ENCODE data around the gene BCOR. TPM values are rescaled to one million over a fixed set of nuclear protein-coding genes. Genes with fewer than 3 reads are reported as not detected.

The BCOR gene
- total and polyA plus RNA-seq, 9 of the 15 experiments (the other 6 are each of a cell fraction or from before 2014, with no cell fraction given): 27.5 to 113 (median 37.6) TPM

- no peak for TF ChIP-seq ZNF609 (CRISPR knock-in tag; IDR thresholded peaks at IDR 0.05; ENCODE audit: borderline replicate concordance)
- no peak for TF ChIP-seq PHF21A (IDR thresholded peaks at IDR 0.05; ENCODE audit: borderline replicate concordance, low read depth)
- no peak for TF ChIP-seq ZKSCAN3 (CRISPR knock-in tag; IDR thresholded peaks at IDR 0.05)
- TF ChIP-seq FUS (optimal IDR thresholded peaks at IDR 0.05; ENCODE audit: low read depth, low read length): no peak
- peak; percentile 55; the same call in 1 of the 2 replicates for TF ChIP-seq BHLHE40 (IDR thresholded peaks at IDR 0.05; ENCODE audit: low read length)
- TF ChIP-seq ARNT (IDR thresholded peaks at IDR 0.05): no peak
- no peak for TF ChIP-seq TAF9B (IDR thresholded peaks at IDR 0.05; ENCODE audit: partially characterized antibody)
- TF ChIP-seq JUN (IDR thresholded peaks at IDR 0.05; ENCODE audit: borderline replicate concordance, low read depth, low read length): no peak
- TF ChIP-seq JUN (CRISPR knock-in tag; IDR thresholded peaks at IDR 0.05; ENCODE audit: borderline replicate concordance): no peak
- TF ChIP-seq PYGO2 (tag; IDR thresholded peaks at IDR 0.05): no peak
- TF ChIP-seq ESRRB (CRISPR knock-in tag; IDR thresholded peaks at IDR 0.05; ENCODE audit: borderline replicate concordance): no peak
- peak; percentile 90 for TF ChIP-seq CCNT2 (IDR thresholded peaks at IDR 0.05; ENCODE audit: borderline replicate concordance, extremely low read depth, insufficient read length, low read depth, low read length)
- no peak for TF ChIP-seq E2F5 (CRISPR knock-in tag; IDR thresholded peaks at IDR 0.05)
- TF ChIP-seq ZNF24 (IDR thresholded peaks at IDR 0.05): no peak
- no peak for TF ChIP-seq KLF10 (CRISPR knock-in tag; IDR thresholded peaks at IDR 0.05)
- TF ChIP-seq ZNF586 (CRISPR knock-in tag; conservative IDR thresholded peaks at IDR 0.05): no peak
- no peak for TF ChIP-seq THRB (CRISPR knock-in tag; conservative IDR thresholded peaks at IDR 0.05)
- TF ChIP-seq THRAP3 (IDR thresholded peaks at IDR 0.05; ENCODE audit: borderline replicate concordance): no peak
- TF ChIP-seq ZBTB7A (IDR thresholded peaks at IDR 0.05; ENCODE audit: borderline replicate concordance, control insufficient read depth, low read depth, low read length): no peak
- peak; percentile 52; the same call in 1 of the 2 replicates for TF ChIP-seq PML (IDR thresholded peaks at IDR 0.05; ENCODE audit: low read length)
- no peak for TF ChIP-seq ZFP30 (CRISPR knock-in tag; IDR thresholded peaks at IDR 0.05; ENCODE audit: borderline replicate concordance)
- TF ChIP-seq TBP (optimal IDR thresholded peaks at IDR 0.05; ENCODE audit: low read depth, low read length): peak; percentile 94
- TF ChIP-seq ZBED1 (IDR thresholded peaks at IDR 0.05): 0 out of 2 replicates have a peak, but pooled peaks have one; percentile 70
Measured at GRCh38 chrX:40097504-40098263, at the start of gene BCOR (continued).
